ENCODE measurements around the gene HEMK1. TPM values are rescaled to one million over a fixed set of nuclear protein-coding genes. Genes with fewer than 3 reads are reported as not detected.
A peak's percentile ranks its signal among the peaks of the same experiment; 100 is the strongest.

The HEMK1 gene
- total RNA-seq, 3 donors from 2014 or later = 19.7 to 29.9 (median 22.6) TPM

GRCh38 chr3:50557915-50558314, 11.4 kb upstream of the HEMK1 start:
- intact Hi-C loops (cut with DNase I, micrococcal nuclease) = no loop called here
- ATAC-seq = no peak

GRCh38 chr3:50559702-50560101, 9.6 kb upstream of the HEMK1 start:
- H3K4me3 ChIP-seq = no peak overlapping the region
- no peaks in the 10 kb centered on the region for H3K4me1 ChIP-seq (ENCODE audit: low read depth)
- intact Hi-C loops (cut with DNase I, micrococcal nuclease) = no loop called here
- H3K36me3 ChIP-seq (ENCODE audit: low read depth) = no peaks in the 10 kb centered on the region
- H3K9me3 ChIP-seq = no peaks in the 10 kb centered on the region
- ATAC-seq = peak; percentile 11
- TF ChIP-seq CTCF (IDR thresholded peaks at IDR 0.05) = no peak
- no peak for DNase-seq

More at GRCh38 chr3:50557915-50558314, 11.4 kb upstream of the HEMK1 start:
- no peak for TF ChIP-seq CTCF (IDR thresholded peaks at IDR 0.05)
- no peak overlapping the region for H3K4me3 ChIP-seq
- H3K36me3 ChIP-seq (ENCODE audit: low read depth) = no peaks in the 10 kb centered on the region
- no peaks in the 10 kb centered on the region for H3K9me3 ChIP-seq
- DNase-seq = no peak
- no peaks in the 10 kb centered on the region for H3K4me1 ChIP-seq (ENCODE audit: low read depth)

DNA sequence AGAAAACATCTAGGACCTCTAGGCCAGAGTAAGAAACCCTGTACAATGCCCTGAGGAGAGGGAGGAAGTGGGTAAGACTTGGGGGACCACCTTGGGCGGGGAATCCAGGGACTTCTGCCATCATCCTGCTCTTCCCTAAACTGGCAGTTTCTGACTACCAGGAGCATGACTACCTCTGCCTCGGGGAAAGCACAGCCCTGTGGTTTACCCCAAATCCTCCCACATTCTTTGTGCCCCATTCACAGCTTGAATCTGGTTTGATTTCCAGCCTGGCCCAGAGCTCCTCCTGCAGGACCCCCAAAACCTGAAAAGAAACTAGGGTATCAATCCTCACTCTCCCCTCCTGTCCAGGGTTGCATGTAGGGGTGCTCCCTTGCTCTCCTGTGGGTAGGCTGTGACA, 6.5 kb upstream of the HEMK1 start:
- Histone ChIP-seq H3K36me3 (ENCODE audit: low read depth) (no peaks in the 10 kb centered on the region), H3K4me1 (ENCODE audit: low read depth) (peaks cover 5% of the 10 kb centered on the region), H3K9me3 (no peaks in the 10 kb centered on the region), H3K4me3 (no peak overlapping the region)
- no peak for DNase-seq
- TF ChIP-seq CTCF (IDR thresholded peaks at IDR 0.05) = no peak
- intact Hi-C loops (cut with DNase I, micrococcal nuclease) = no loop called here
- ATAC-seq = no peak

DNA sequence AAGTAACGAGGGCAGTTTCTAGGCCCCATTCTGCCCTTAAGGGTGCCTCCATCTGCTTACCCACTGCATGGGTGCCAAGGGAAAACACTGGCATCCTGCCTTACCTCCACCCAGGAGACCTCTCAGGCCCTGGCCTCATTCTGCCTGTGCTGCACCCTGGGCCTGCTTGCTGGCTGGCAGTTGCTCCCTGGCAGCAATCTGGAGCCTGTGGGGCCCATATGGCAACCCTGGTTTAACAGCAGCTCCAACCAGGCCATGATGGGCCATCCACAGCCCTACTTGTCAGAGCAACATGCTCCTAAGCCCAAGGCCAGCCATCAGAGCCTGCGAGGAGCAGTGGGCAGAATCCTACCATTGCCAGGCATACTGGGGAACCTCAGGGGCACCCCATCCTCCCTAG, 5.5 kb upstream of the HEMK1 start:
- ATAC-seq = no peak
- intact Hi-C loops (cut with DNase I, micrococcal nuclease) = no loop called here
- TF ChIP-seq CTCF (IDR thresholded peaks at IDR 0.05) = no peak
- Histone ChIP-seq H3K9me3 (no peaks in the 10 kb centered on the region), H3K36me3 (ENCODE audit: low read depth) (no peaks in the 10 kb centered on the region), H3K4me1 (ENCODE audit: low read depth) (peaks cover 11% of the 10 kb centered on the region), H3K4me3 (no peak overlapping the region)
- DNase-seq = no peak

DNA sequence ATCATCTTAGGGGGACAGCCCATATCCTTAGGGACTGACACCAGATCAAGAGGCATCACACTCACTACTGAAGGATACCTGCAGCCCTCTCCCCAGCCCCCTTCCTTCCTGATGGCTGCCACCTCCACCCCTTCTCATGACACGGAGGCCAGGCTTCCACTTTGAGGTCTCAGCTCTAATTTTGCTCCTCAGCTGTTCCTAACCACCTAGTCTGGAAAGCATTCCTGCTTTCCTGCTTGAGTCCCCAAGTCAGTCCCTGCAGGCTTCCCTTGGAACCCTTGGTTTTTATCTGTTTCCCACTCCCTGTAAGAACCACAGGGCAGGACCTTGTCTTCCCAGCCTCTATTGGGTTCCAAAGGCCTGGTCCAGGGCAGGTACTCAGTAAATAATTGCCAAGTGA, 5.0 kb upstream of the HEMK1 start:
- DNase-seq = no peak
- TF ChIP-seq CTCF (IDR thresholded peaks at IDR 0.05) = no peak

GRCh38 chr3:50567011-50567385, 2.3 kb upstream of the HEMK1 start:
- H3K36me3 ChIP-seq (ENCODE audit: low read depth) = no peaks in the 10 kb centered on the region
- no peak for DNase-seq
- ATAC-seq = no peak
- H3K4me3 ChIP-seq = no peak overlapping the region
- peaks cover 23% of the 10 kb centered on the region for H3K4me1 ChIP-seq (ENCODE audit: low read depth)
- intact Hi-C loops (cut with DNase I, micrococcal nuclease) = no loop called here
- no peaks in the 10 kb centered on the region for H3K9me3 ChIP-seq
- TF ChIP-seq CTCF (IDR thresholded peaks at IDR 0.05) = no peak

More for the DNA sequence above, 5.0 kb upstream of the HEMK1 start:
- Histone ChIP-seq H3K9me3 (no peaks in the 10 kb centered on the region), H3K4me1 (ENCODE audit: low read depth) (peaks cover 11% of the 10 kb centered on the region), H3K4me3 (no peak overlapping the region), H3K36me3 (ENCODE audit: low read depth) (no peaks in the 10 kb centered on the region)
- intact Hi-C loops (cut with DNase I, micrococcal nuclease) = no loop called here
- no peak for ATAC-seq

All from mucosa of descending colon (tissue), 3 donors.